H1 (cell line): Measurements from ENCODE around the gene DRAP1. TPM values are rescaled to one million over a fixed set of nuclear protein-coding genes. Genes with fewer than 3 reads are reported as not detected.

Source experiments
- BCL11A ChIP-seq, 2 experiments: IDR thresholded peaks; one replicate each; pipeline ENCODE4 v1.6.1; 2011; ENCODE audit warnings: low read depth in 2 of 2, low read length in 2 of 2, mild to moderate bottlenecking in 2 of 2
- BRCA1 ChIP-seq: IDR thresholded peaks from 2 replicates; pipeline ENCODE4 v1.6.1; 2012; ENCODE audit warnings: low read depth, low read length, improper control_type of control experiment
- EP300 ChIP-seq, 2 experiments: IDR thresholded peaks; 1 replicate in 1 of 2; 2 replicates in 1 of 2; pipeline ENCODE4 v1.6.1; 2011 to 2012; ENCODE audit warnings: low read depth in 2 of 2, low read length in 2 of 2, mild to moderate bottlenecking in 2 of 2, borderline replicate concordance in 1 of 2, inconsistent platforms in 1 of 2, moderate library complexity in 1 of 2
- RXRA ChIP-seq: IDR thresholded peaks from 2 replicates; pipeline ENCODE4 v1.6.1; 2011; ENCODE audit warnings: low read depth, mild to moderate bottlenecking, low read length, moderate library complexity; ENCODE audit not compliant: insufficient read depth
- SRF ChIP-seq: IDR thresholded peaks from 2 replicates; pipeline ENCODE4 v1.6.1; 2011; ENCODE audit warnings: mild to moderate bottlenecking, low read depth, low read length, moderate library complexity
- polyA plus RNA-seq, 7 experiments: library from polyadenylated mRNA; depleted of rRNA in 3 of 7; stranded (reverse) in 5 of 7; unstranded in 2 of 7; fragments of >200 nt in 5 of 7; fragments of 200-250 nt in 2 of 7; gene quantifications; 1 replicate in 5 of 7; 2 replicates in 1 of 7; 4 replicates in 1 of 7; pipeline versions ENCODE4 v1.2.1 to v1.2.3, GENCODE V29; 2011 to 2013; ENCODE audit warnings: missing spikeins in 2 of 7, mixed read lengths in 2 of 7
- total RNA-seq: library from RNA; stranded (reverse); fragmentation: NEBNext Ultra II Directional; extraction: Animal tissue kit (Norgen Biotek cat#: 25700); gene quantifications from 2 replicates; pipeline ENCODE4 v1.2.1, GENCODE V29; 2021

The DRAP1 gene
- total and polyA plus RNA-seq, 2 of the 8 experiments (the other 6 are each of a cell fraction or from before 2014, with no cell fraction given) = 62.5 to 98.7 TPM

- TF ChIP-seq SRF = no peak
- no peak for TF ChIP-seq BRCA1
- no peak for TF ChIP-seq EP300 (IDR thresholded peaks at IDR 0.05; ENCODE audit: borderline replicate concordance in 1 of 2, low read depth in 2 of 2, low read length in 2 of 2)
- TF ChIP-seq BCL11A (IDR thresholded peaks at IDR 0.05; ENCODE audit: low read depth in 2 of 2, low read length in 2 of 2) = no peak
- no peak for TF ChIP-seq RXRA
These were observed 6.2 kb downstream of the DRAP1 start (continued) for GRCh38 chr11:65925397-65925796.
